H1 (cell line): ENCODE data around the gene LAMP5. TPM values are rescaled to one million over a fixed set of nuclear protein-coding genes. Genes with fewer than 3 reads are reported as not detected.

Experiments used
- CTCF ChIA-PET: fragments of 300-600 bp; sonication (Branson Sonifier 250); formaldehyde crosslinking; loops from one replicate; lab custom pipeline; 2021; ENCODE audit not compliant: partially characterized antibody; lab: Charles Lee
- POLR2A ChIA-PET: fragments of 300-600 bp; sonication (Branson Sonifier 250); formaldehyde crosslinking; loops from one replicate; lab custom pipeline; 2021; ENCODE audit warnings: inconsistent platforms; ENCODE audit not compliant: partially characterized antibody; lab: Charles Lee
- DNase-seq, 2 experiments: peaks; one replicate each; pipeline versions ENCODE4 v3.0.0 to v3.0.0-alpha.2; 2010 to 2022; ENCODE audit warnings: low spot score in 2 of 2, low read depth in 1 of 2, mixed read lengths in 1 of 2
- FAIRE-seq: peaks from 2 replicates; lab custom pipeline; 2011; peaks lifted over from hg19 to GRCh38; lab: Jason Lieb, UNC
- H2AFZ ChIP-seq: 2 replicates; pipeline ENCODE4 v1.8.1; 2012; ENCODE audit warnings: low read length, inconsistent platforms
- H2AK5ac ChIP-seq: 2 replicates; pipeline ENCODE4 v1.6.1; 2013; ENCODE audit warnings: low read depth, low read length
- H2BK120ac ChIP-seq: replicated peaks from 2 replicates; pipeline ENCODE3; 2013; ENCODE audit warnings: low read depth, low read length, inconsistent platforms
- H2BK12ac ChIP-seq: 2 replicates; pipeline ENCODE4 v1.6.1; 2013; ENCODE audit warnings: low read depth, low read length
- H2BK15ac ChIP-seq: 2 replicates; pipeline ENCODE4 v1.6.1; 2013; ENCODE audit warnings: low read length
- H2BK20ac ChIP-seq: 2 replicates; pipeline ENCODE4 v1.6.1; 2013; ENCODE audit warnings: low read length
- H2BK5ac ChIP-seq: 2 replicates; pipeline ENCODE4 v1.6.1; 2013; ENCODE audit warnings: low read depth, low read length
- H3K14ac ChIP-seq: 2 replicates; pipeline ENCODE4 v1.6.1; 2013; ENCODE audit warnings: inconsistent platforms; ENCODE audit not compliant: insufficient read length
- H3K18ac ChIP-seq: 2 replicates; pipeline ENCODE4 v1.6.1; 2013; ENCODE audit warnings: low read length; ENCODE audit errors: extremely low read depth
- H3K23ac ChIP-seq: 2 replicates; pipeline ENCODE4 v1.6.1; 2013; ENCODE audit warnings: inconsistent platforms; ENCODE audit not compliant: insufficient read length
- H3K23me2 ChIP-seq: 2 replicates; pipeline ENCODE4 v1.6.1; 2013; ENCODE audit warnings: low read depth, low read length
- H3K27ac ChIP-seq: 2 replicates; pipeline ENCODE4 v1.6.1; 2011; ENCODE audit warnings: low read depth, low read length, inconsistent platforms
- H3K27me3 ChIP-seq, 4 experiments: replicated peaks in 1 of 4; 1 replicate in 1 of 4; 2 replicates in 3 of 4; pipeline versions ENCODE4 v1.6.1 to v1.8.1; 2011 to 2013; ENCODE audit warnings: low read length in 3 of 4, mild to moderate bottlenecking in 3 of 4, inconsistent platforms in 2 of 4, mixed read lengths in 2 of 4, moderate library complexity in 1 of 4; ENCODE audit not compliant: control insufficient read depth in 3 of 4, insufficient read depth in 3 of 4; ENCODE audit errors: extremely low read depth in 1 of 4
- H3K36me3 ChIP-seq, 4 experiments: 2 replicates each; pipeline versions ENCODE4 v1.6.1 to v1.8.1; 2011 to 2013; ENCODE audit warnings: mild to moderate bottlenecking in 4 of 4, low read length in 3 of 4, moderate library complexity in 2 of 4, control low read depth in 1 of 4, inconsistent platforms in 1 of 4; ENCODE audit not compliant: insufficient read depth in 4 of 4, control insufficient read depth in 2 of 4
- H3K4ac ChIP-seq: replicated peaks from 2 replicates; pipeline ENCODE3; 2013; ENCODE audit warnings: low read length, low read depth, mixed read lengths, inconsistent platforms; ENCODE audit not compliant: insufficient read length
- H3K4me1 ChIP-seq, 4 experiments: replicated peaks in 1 of 4; 1 replicate in 1 of 4; 2 replicates in 3 of 4; pipeline versions ENCODE4 v1.6.1 to v1.8.1; 2011 to 2013; ENCODE audit warnings: low read length in 3 of 4, inconsistent platforms in 2 of 4, mixed read lengths in 1 of 4; ENCODE audit not compliant: insufficient read depth in 4 of 4, control insufficient read depth in 3 of 4
- H3K4me2 ChIP-seq, 2 experiments: 2 replicates each; pipeline versions ENCODE4 v1.6.1 to v1.8.1; 2011 to 2013; ENCODE audit warnings: low read depth in 2 of 2, low read length in 2 of 2, control low read depth in 1 of 2, inconsistent platforms in 1 of 2, mild to moderate bottlenecking in 1 of 2; ENCODE audit not compliant: insufficient read depth in 1 of 2
- H3K4me3 ChIP-seq, 4 experiments: fragments of 200-600, 300-600 bp in 1 of 4; sonication (generic), shearing (Covaris generic), sonication (Bioruptor Twin) in 1 of 4; 2 replicates each; pipeline versions ENCODE4 v1.5.1 to v1.8.1; 2011 to 2016; ENCODE audit warnings: low read length in 4 of 4, low read depth in 3 of 4, control low read depth in 2 of 4, inconsistent platforms in 2 of 4, mild to moderate bottlenecking in 2 of 4, mixed read lengths in 1 of 4, moderate library complexity in 1 of 4; ENCODE audit not compliant: insufficient read depth in 2 of 4; ENCODE audit errors: extremely low read depth in 1 of 4
- H3K56ac ChIP-seq: replicated peaks from 2 replicates; pipeline ENCODE3; 2013; ENCODE audit warnings: low read depth, mild to moderate bottlenecking, mixed read lengths, low read length, inconsistent platforms; ENCODE audit not compliant: insufficient read length
- H3K79me1 ChIP-seq: 2 replicates; pipeline ENCODE4 v1.6.1; 2013; ENCODE audit warnings: low read depth, low read length, control low read depth
- H3K79me2 ChIP-seq, 2 experiments: 2 replicates each; pipeline versions ENCODE4 v1.6.1 to v1.8.1; 2012 to 2013; ENCODE audit warnings: low read length in 2 of 2, mild to moderate bottlenecking in 2 of 2, inconsistent platforms in 1 of 2; ENCODE audit not compliant: insufficient read depth in 2 of 2, control insufficient read depth in 1 of 2
- H3K9ac ChIP-seq, 4 experiments: replicated peaks in 1 of 4; 1 replicate in 1 of 4; 2 replicates in 3 of 4; pipeline versions ENCODE4 v1.6.1 to v1.8.1; 2011 to 2013; ENCODE audit warnings: low read depth in 3 of 4, low read length in 3 of 4, control low read depth in 2 of 4, mild to moderate bottlenecking in 2 of 4, moderate library complexity in 2 of 4, inconsistent platforms in 1 of 4; ENCODE audit errors: extremely low read depth in 1 of 4
- H3K9me3 ChIP-seq, 2 experiments: 2 replicates each; pipeline versions ENCODE4 v1.6.1 to v1.8.1; 2012 to 2013; ENCODE audit warnings: mild to moderate bottlenecking in 2 of 2, moderate library complexity in 2 of 2, control low read depth in 1 of 2, inconsistent platforms in 1 of 2, low read depth in 1 of 2, low read length in 1 of 2, mixed read lengths in 1 of 2; ENCODE audit not compliant: insufficient read depth in 2 of 2
- H4K20me1 ChIP-seq, 2 experiments: replicated peaks in 1 of 2; 2 replicates each; pipeline versions ENCODE3 to v1.8.1; 2011 to 2013; ENCODE audit warnings: inconsistent platforms in 2 of 2, low read length in 2 of 2, mild to moderate bottlenecking in 1 of 2; ENCODE audit not compliant: insufficient read depth in 2 of 2, control insufficient read depth in 1 of 2
- H4K5ac ChIP-seq: 2 replicates; pipeline ENCODE4 v1.6.1; 2013; ENCODE audit warnings: low read length, low read depth, mixed read lengths, inconsistent platforms; ENCODE audit not compliant: insufficient read length
- H4K8ac ChIP-seq: 2 replicates; pipeline ENCODE4 v1.8.0; 2013; ENCODE audit warnings: mild to moderate bottlenecking, moderate library complexity, low read length, inconsistent platforms; ENCODE audit not compliant: insufficient read depth; ENCODE audit errors: extremely low read depth
- H4K91ac ChIP-seq: replicated peaks from 2 replicates; pipeline ENCODE3; 2013; ENCODE audit warnings: low read length, mixed read lengths, inconsistent platforms; ENCODE audit not compliant: insufficient read length
- CBX5 ChIP-seq: fragments of 300-800, 300-1000 bp; sonication (generic); IDR thresholded peaks from 2 replicates; pipeline ENCODE4 v1.7.1; 2016; ENCODE audit warnings: antibody characterized with exemption, low read length, low read depth
- POU5F1 ChIP-seq: IDR thresholded peaks from 2 replicates; pipeline ENCODE4 v1.6.1; 2011; ENCODE audit warnings: low read depth, mild to moderate bottlenecking, low read length, moderate library complexity
- RNF2 ChIP-seq: fragments of 200-900, 300-1000 bp; sonication (generic); IDR thresholded peaks from 2 replicates; pipeline ENCODE4 v1.7.1; 2016; ENCODE audit warnings: borderline replicate concordance, low read depth, mild to moderate bottlenecking, antibody characterized with exemption, low read length; ENCODE audit not compliant: poor library complexity, severe bottlenecking; ENCODE audit errors: missing control alignments
- TBP ChIP-seq: IDR thresholded peaks from 2 replicates; pipeline ENCODE4 v1.6.1; 2011; ENCODE audit warnings: low read depth, low read length, improper control_type of control experiment
- WGBS, 2 experiments: shearing (Covaris generic) in 1 of 2; methylation state at CpG; one replicate each; pipeline versions ENCODE4 v1.1.6 to v1.1.7; 2013 to 2015; ENCODE audit warnings: low lambda C conversion rate in 2 of 2, mixed read lengths in 2 of 2, inconsistent platforms in 1 of 2, low coverage in 1 of 2, missing lambda C conversion rate in 1 of 2; ENCODE audit not compliant: insufficient replicate concordance in 2 of 2, insufficient coverage in 1 of 2, insufficient read length in 1 of 2; ENCODE audit errors: extremely low coverage in 1 of 2, missing lambda C conversion rate in 1 of 2; 5-methylcytosine and 5-hydroxymethylcytosine counted together
- polyA plus RNA-seq, 7 experiments: library from polyadenylated mRNA; depleted of rRNA in 3 of 7; stranded (reverse) in 5 of 7; unstranded in 2 of 7; fragments of >200 nt in 5 of 7; fragments of 200-250 nt in 2 of 7; gene quantifications; 1 replicate in 5 of 7; 2 replicates in 1 of 7; 4 replicates in 1 of 7; pipeline versions ENCODE4 v1.2.1 to v1.2.3, GENCODE V29; 2011 to 2013; ENCODE audit warnings: missing spikeins in 2 of 7, mixed read lengths in 2 of 7
- total RNA-seq: library from RNA; stranded (reverse); fragmentation: NEBNext Ultra II Directional; extraction: Animal tissue kit (Norgen Biotek cat#: 25700); gene quantifications from 2 replicates; pipeline ENCODE4 v1.2.1, GENCODE V29; 2021

LAMP5 gene
- total and polyA plus RNA-seq, 2 of the 8 experiments (the other 6 are each of a cell fraction or from before 2014, with no cell fraction given), result 0.22 to 1.9 TPM

- FAIRE-seq, result no peak
- Histone ChIP-seq H2BK120ac (no peak overlapping the region), H3K27me3 (peaks cover 0 to 9% (median 4%) of the 10 kb centered on the region in 4 experiments; a peak in 4 of 7 replicates), H4K8ac (no peak overlapping the region), H3K4me2 (no peak overlapping the region), H2BK5ac (no peak overlapping the region), H3K23me2 (no peaks in the 10 kb centered on the region), H4K91ac (no peak overlapping the region), H3K4ac (no peak overlapping the region), H2BK20ac (no peak overlapping the region), H3K4me1 (peaks cover under 1 to 10% (median 7%) of the 10 kb centered on the region in 4 experiments; a peak in 5 of 7 replicates), H3K27ac (no peak overlapping the region), H3K9ac (no peak overlapping the region), H3K9me3 (0 out of 4 replicates have a peak, but pooled peaks cover 2 to 3% of the 10 kb centered on the region in 2 experiments), H3K56ac (no peak overlapping the region), H2BK12ac (no peak overlapping the region), H4K20me1 (no peaks in the 10 kb centered on the region), H3K23ac (no peak overlapping the region), H2AFZ (no peak overlapping the region), H3K36me3 (no peaks in the 10 kb centered on the region), H3K4me3 (no peak overlapping the region), H2BK15ac (no peak overlapping the region), H3K18ac (no peak overlapping the region), H2AK5ac (no peak overlapping the region), H3K79me1 (no peaks in the 10 kb centered on the region), H3K14ac (no peak overlapping the region), H4K5ac (no peak overlapping the region), H3K79me2 (no peaks in the 10 kb centered on the region)
- CTCF ChIA-PET, result interaction anchor here (1.3 kb wide), 1 partner anchor 9 kb away, joined by 3 read pairs; no protein-coding TSS in a partner anchor
- WGBS, 2 experiments, result 86% methylated on average over 1 of the region's 1 CpG; no CpG with 5 or more reads in 1 of the 2 experiments
- POLR2A ChIA-PET, result no interaction called here
- DNase-seq, result no peak
- no peak for TF ChIP-seq RNF2
- no peak for TF ChIP-seq POU5F1
- no peak for TF ChIP-seq TBP
- no peak for TF ChIP-seq CBX5
- TF ChIP-seq, all 59 proteins: peak for 0
These were observed 52.6 kb downstream of the LAMP5 start for GRCh38 chr20:9566977-9567376.
